Kidney epithelial cell (primary cell): ENCODE results near the gene SETBP1. TPM values are rescaled to one million over a fixed set of nuclear protein-coding genes. Genes with fewer than 3 reads are reported as not detected.

Experiments used
- DNase-seq: peaks from one replicate; pipeline ENCODE4 v3.0.0-alpha.2; 2010; ENCODE audit warnings: low read depth
- H3K27me3 ChIP-seq: 2 replicates; pipeline ENCODE4 v1.6.0; 2011; ENCODE audit warnings: low read length; ENCODE audit not compliant: control insufficient read depth, insufficient read depth
- H3K36me3 ChIP-seq: 2 replicates; pipeline ENCODE4 v1.5.1; 2011; ENCODE audit warnings: low read length; ENCODE audit not compliant: control insufficient read depth, insufficient read depth
- H3K4me3 ChIP-seq: 2 replicates; pipeline ENCODE4 v1.5.1; 2011; ENCODE audit warnings: low read depth, mild to moderate bottlenecking, control low read depth, low read length
- total RNA-seq: library from RNA; depleted of rRNA; stranded (reverse); fragments of >200 nt; gene quantifications from 2 replicates; pipeline ENCODE4 v1.2.3, GENCODE V29; 2015
- TF ChIP-seq, protein P1 (sequence below): IDR thresholded peaks from 2 replicates; pipeline ENCODE4 v1.5.1; 2011; ENCODE audit warnings: mild to moderate bottlenecking, moderate library complexity, low read length, control low read depth, inconsistent platforms; ENCODE audit not compliant: insufficient read depth, poor library complexity, severe bottlenecking

SETBP1 gene
- total RNA-seq, 1 donor from 2014 or later, result 2.9 TPM

GRCh38 chr18:44887227-44887631, 206.5 kb downstream of the SETBP1 start:
- Histone ChIP-seq H3K36me3 (peaks cover 2% of the 10 kb centered on the region), H3K4me3 (no peak overlapping the region), H3K27me3 (no peaks in the 10 kb centered on the region)
- TF ChIP-seq, protein P1, sequence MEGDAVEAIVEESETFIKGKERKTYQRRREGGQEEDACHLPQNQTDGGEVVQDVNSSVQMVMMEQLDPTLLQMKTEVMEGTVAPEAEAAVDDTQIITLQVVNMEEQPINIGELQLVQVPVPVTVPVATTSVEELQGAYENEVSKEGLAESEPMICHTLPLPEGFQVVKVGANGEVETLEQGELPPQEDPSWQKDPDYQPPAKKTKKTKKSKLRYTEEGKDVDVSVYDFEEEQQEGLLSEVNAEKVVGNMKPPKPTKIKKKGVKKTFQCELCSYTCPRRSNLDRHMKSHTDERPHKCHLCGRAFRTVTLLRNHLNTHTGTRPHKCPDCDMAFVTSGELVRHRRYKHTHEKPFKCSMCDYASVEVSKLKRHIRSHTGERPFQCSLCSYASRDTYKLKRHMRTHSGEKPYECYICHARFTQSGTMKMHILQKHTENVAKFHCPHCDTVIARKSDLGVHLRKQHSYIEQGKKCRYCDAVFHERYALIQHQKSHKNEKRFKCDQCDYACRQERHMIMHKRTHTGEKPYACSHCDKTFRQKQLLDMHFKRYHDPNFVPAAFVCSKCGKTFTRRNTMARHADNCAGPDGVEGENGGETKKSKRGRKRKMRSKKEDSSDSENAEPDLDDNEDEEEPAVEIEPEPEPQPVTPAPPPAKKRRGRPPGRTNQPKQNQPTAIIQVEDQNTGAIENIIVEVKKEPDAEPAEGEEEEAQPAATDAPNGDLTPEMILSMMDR, result no peak
- peak; percentile 55 for DNase-seq

GRCh38 chr18:44889111-44889510, 208.4 kb downstream of the SETBP1 start:
- H3K27me3 ChIP-seq, result no peaks in the 10 kb centered on the region
- no peak for DNase-seq
- peaks cover 2% of the 10 kb centered on the region for H3K36me3 ChIP-seq
- no peak overlapping the region for H3K4me3 ChIP-seq
- TF ChIP-seq, protein P1, result no peak

- Histone ChIP-seq H3K27me3 (no peaks in the 10 kb centered on the region), H3K4me3 (no peak overlapping the region), H3K36me3 (peaks cover 2% of the 10 kb centered on the region)
- TF ChIP-seq, protein P1, result no peak
- no peak for DNase-seq
Measured at GRCh38 chr18:44893045-44893706, 212.5 kb downstream of the SETBP1 start.

GRCh38 chr18:44893966-44894365, 213.3 kb downstream of the SETBP1 start:
- Histone ChIP-seq H3K4me3 (no peak overlapping the region), H3K27me3 (no peaks in the 10 kb centered on the region), H3K36me3 (no peaks in the 10 kb centered on the region)
- TF ChIP-seq, protein P1, result no peak
- DNase-seq, result no peak

GRCh38 chr18:44895176-44895798, 214.6 kb downstream of the SETBP1 start:
- Histone ChIP-seq H3K27me3 (no peaks in the 10 kb centered on the region), H3K36me3 (no peaks in the 10 kb centered on the region), H3K4me3 (no peak overlapping the region)
- TF ChIP-seq, protein P1, result peak; percentile 37
- peak; percentile 7 for DNase-seq
